ENCODE results near the gene FOXA1. TPM values are rescaled to one million over a fixed set of nuclear protein-coding genes. Genes with fewer than 3 reads are reported as not detected.

Gene FOXA1
- total and polyA plus RNA-seq, 2 of the 8 experiments (the other 6 are each of a cell fraction or from before 2014, with no cell fraction given): 0.08 to 0.20 TPM

- peak; percentile 17; the same call in 1 of the 2 replicates for TF ChIP-seq E2F6 (IDR thresholded peaks at IDR 0.05)
- no peak for TF ChIP-seq HDAC2 (IDR thresholded peaks at IDR 0.05; ENCODE audit: borderline replicate concordance in 1 of 2, low read depth in 2 of 2, low read length in 2 of 2)
- TF ChIP-seq EGR1 (IDR thresholded peaks at IDR 0.05; ENCODE audit: borderline replicate concordance, low read depth, low read length): no peak
- TF ChIP-seq RXRA (IDR thresholded peaks at IDR 0.05; ENCODE audit: insufficient read depth, low read depth, low read length): no peak
- TF ChIP-seq EZH2 (IDR thresholded peaks at IDR 0.05; ENCODE audit: low read depth, low read length, severe bottlenecking): peak; percentile 79
- TF ChIP-seq HDAC6 (IDR thresholded peaks at IDR 0.05; ENCODE audit: low read depth, low read length): no peak
- TF ChIP-seq CTBP2 (IDR thresholded peaks at IDR 0.05; ENCODE audit: borderline replicate concordance, insufficient read depth, insufficient read length, low read length): no peak
- TF ChIP-seq GABPA (IDR thresholded peaks at IDR 0.05; ENCODE audit: borderline replicate concordance, insufficient read depth, low read length): no peak
These were observed 9.9 kb downstream of the FOXA1 start (continued) for GRCh38 chr14:37585101-37585511.
